ENCODE results near the gene ENPP3.
A peak's percentile ranks its signal among the peaks of the same experiment; 100 is the strongest.

The ENPP3 gene

DNA sequence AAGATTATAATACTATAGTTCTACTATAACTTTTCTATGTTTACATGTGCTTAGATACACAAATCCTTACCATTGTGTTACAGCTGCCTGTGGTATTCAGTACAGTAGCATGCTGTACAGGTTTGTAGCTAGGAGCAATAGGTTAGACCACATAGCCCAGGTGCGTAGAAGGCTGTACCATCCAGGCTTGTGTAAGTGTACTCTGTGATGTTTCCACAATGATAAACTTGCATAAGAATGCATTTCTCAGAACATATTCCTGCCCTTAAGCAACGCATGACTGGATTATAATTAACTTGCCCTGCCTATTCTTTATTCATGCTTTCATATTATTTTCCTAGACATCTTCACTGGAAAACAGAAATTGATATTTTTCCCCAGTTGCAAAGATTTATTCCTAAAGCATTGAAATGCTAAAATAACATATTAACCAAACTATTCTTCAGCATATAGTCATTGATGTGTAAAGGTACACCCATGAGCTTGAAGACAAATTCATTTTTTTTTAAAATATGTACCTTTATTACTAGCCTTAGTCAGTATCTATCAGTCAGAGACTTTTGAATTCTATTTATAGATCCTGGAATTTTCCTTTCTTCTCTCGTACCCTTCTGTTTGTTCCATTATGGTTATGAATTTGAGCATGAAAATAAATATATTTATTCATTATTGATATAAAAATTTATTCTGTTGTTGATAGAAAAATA lies 80.9 kb downstream of the ENPP3 start:
- POLR2A ChIA-PET = no interaction called here
- CTCF ChIA-PET = no interaction called here
- no peak for TF ChIP-seq ELF4 (IDR thresholded peaks at IDR 0.05)
- no peak for TF ChIP-seq FOXM1 (IDR thresholded peaks at IDR 0.05; ENCODE audit: borderline replicate concordance)
- no peak for TF ChIP-seq FOXA1 (IDR thresholded peaks at IDR 0.05)
- no peak for TF ChIP-seq BHLHE40 (IDR thresholded peaks at IDR 0.05; ENCODE audit: borderline replicate concordance)
- TF ChIP-seq NFRKB (IDR thresholded peaks at IDR 0.05) = no peak
- no peak for TF ChIP-seq HDGF (IDR thresholded peaks at IDR 0.05; ENCODE audit: borderline replicate concordance)
- TF ChIP-seq FOXK2 (IDR thresholded peaks at IDR 0.05) = no peak
- TF ChIP-seq, protein P1, sequence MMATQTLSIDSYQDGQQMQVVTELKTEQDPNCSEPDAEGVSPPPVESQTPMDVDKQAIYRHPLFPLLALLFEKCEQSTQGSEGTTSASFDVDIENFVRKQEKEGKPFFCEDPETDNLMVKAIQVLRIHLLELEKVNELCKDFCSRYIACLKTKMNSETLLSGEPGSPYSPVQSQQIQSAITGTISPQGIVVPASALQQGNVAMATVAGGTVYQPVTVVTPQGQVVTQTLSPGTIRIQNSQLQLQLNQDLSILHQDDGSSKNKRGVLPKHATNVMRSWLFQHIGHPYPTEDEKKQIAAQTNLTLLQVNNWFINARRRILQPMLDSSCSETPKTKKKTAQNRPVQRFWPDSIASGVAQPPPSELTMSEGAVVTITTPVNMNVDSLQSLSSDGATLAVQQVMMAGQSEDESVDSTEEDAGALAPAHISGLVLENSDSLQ (IDR thresholded peaks at IDR 0.05) = no peak
- TF ChIP-seq L3MBTL2 (conservative IDR thresholded peaks at IDR 0.05) = no peak
- no peak for TF ChIP-seq TARDBP (IDR thresholded peaks at IDR 0.05)
- no peak for TF ChIP-seq ZNF384 (IDR thresholded peaks at IDR 0.05)
- no peak for TF ChIP-seq SUZ12 (IDR thresholded peaks at IDR 0.05)
- no peak for DNase-seq (ENCODE audit: extremely low spot score)

DNA sequence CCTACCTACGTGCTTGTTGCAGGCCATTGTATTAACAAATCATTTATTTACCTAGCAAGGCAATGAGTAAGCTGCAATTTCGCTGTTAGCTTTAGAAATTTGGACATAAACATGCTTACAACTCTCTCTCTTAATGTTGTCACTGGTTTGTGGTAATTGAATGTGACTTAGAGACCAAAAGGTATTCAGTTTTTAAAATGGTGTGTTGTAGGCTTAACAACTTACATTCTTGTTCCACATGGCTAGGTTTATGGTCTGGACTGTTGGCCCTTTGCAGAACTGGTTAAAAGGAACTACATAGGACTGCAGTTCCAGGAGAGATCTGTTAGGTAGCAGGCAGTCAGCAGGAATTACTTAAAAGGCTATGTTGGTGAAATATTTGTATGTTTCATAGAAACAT lies 84.1 kb downstream of the ENPP3 start:
- TF ChIP-seq FOXK2 (IDR thresholded peaks at IDR 0.05) (no peak), LEF1 (IDR thresholded peaks at IDR 0.05; ENCODE audit: borderline replicate concordance) (no peak), NFRKB (IDR thresholded peaks at IDR 0.05) (no peak), ELF4 (IDR thresholded peaks at IDR 0.05) (no peak), TARDBP (IDR thresholded peaks at IDR 0.05) (no peak), ARNT (IDR thresholded peaks at IDR 0.05) (no peak), HDGF (IDR thresholded peaks at IDR 0.05; ENCODE audit: borderline replicate concordance) (no peak), ZNF384 (IDR thresholded peaks at IDR 0.05) (no peak), SUZ12 (IDR thresholded peaks at IDR 0.05) (no peak), FOXM1 (IDR thresholded peaks at IDR 0.05; ENCODE audit: borderline replicate concordance) (no peak), SP1 (IDR thresholded peaks at IDR 0.05) (no peak), BHLHE40 (IDR thresholded peaks at IDR 0.05; ENCODE audit: borderline replicate concordance) (no peak), L3MBTL2 (conservative IDR thresholded peaks at IDR 0.05) (no peak)
- TF ChIP-seq, protein P1 (IDR thresholded peaks at IDR 0.05) = no peak
- DNase-seq (ENCODE audit: extremely low spot score) = no peak
- CTCF ChIA-PET = interaction anchor here (0.6 kb wide), 1 partner anchor 1971 kb away, joined by 3 read pairs; no protein-coding TSS in a partner anchor
- POLR2A ChIA-PET = no interaction called here

DNA sequence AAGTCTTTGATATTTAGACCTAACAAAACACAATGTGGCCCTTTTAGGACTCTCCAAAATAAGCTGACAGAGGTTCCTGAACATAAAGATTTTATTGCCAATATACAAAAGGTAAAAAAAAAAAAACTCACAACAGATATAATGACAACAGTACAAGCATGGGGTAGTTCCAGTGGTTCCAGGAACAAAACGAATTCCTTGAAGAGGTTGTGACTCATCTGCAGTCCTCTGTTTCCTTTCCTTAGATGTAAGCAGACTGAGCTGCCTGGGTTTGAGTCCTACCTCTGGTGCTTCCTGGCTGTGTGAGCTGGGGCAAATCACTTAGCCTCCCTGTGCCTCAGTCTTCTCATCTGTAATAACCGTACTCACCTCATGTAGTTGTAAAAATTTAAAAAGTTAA lies 87.0 kb downstream of the ENPP3 start:
- no peak for DNase-seq (ENCODE audit: extremely low spot score)
- POLR2A ChIA-PET = no interaction called here
- TF ChIP-seq, protein P1 (IDR thresholded peaks at IDR 0.05) = no peak
- TF ChIP-seq FOXK2 (IDR thresholded peaks at IDR 0.05) = no peak
- TF ChIP-seq ZNF384 (IDR thresholded peaks at IDR 0.05) = no peak
- TF ChIP-seq FOXM1 (IDR thresholded peaks at IDR 0.05; ENCODE audit: borderline replicate concordance) = no peak
- no peak for TF ChIP-seq LEF1 (IDR thresholded peaks at IDR 0.05; ENCODE audit: borderline replicate concordance)
- TF ChIP-seq BHLHE40 (IDR thresholded peaks at IDR 0.05; ENCODE audit: borderline replicate concordance) = no peak
- no peak for TF ChIP-seq SUZ12 (IDR thresholded peaks at IDR 0.05)
- no peak for TF ChIP-seq FOXA1 (IDR thresholded peaks at IDR 0.05)
- no peak for TF ChIP-seq ELF4 (IDR thresholded peaks at IDR 0.05)

GRCh38 chr6:131727467-131727866 lies 90.4 kb downstream of the ENPP3 start:
- DNase-seq (ENCODE audit: extremely low spot score) = no peak
- TF ChIP-seq LEF1 (IDR thresholded peaks at IDR 0.05; ENCODE audit: borderline replicate concordance) (no peak), ZNF384 (IDR thresholded peaks at IDR 0.05) (0 out of 2 replicates have a peak, but pooled peaks have one; percentile 12), FOXK2 (IDR thresholded peaks at IDR 0.05) (no peak)
- CTCF ChIA-PET = no interaction called here
- POLR2A ChIA-PET = no interaction called here

More for the DNA sequence above, 87.0 kb downstream of the ENPP3 start:
- CTCF ChIA-PET = no interaction called here

DNA sequence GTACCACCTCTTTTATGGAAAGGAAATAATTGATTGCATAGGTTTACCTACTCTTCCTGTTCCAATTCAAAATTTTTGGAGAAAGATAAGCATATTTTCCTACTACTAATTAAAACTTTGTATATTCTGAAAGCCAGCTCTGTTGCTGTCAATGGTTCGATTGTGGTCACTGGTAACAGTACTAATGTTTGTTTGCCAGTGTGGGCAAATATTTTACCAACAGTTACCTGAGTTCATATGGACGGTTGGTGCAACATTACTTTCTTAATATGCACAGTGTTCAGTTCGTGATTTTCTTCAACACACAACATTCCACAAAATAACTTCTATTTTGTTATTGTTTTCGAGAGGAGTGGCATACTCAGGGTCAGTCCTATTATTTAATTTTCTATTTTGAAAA lies 90.8 kb downstream of the ENPP3 start:
- ChIA-PET POLR2A (no interaction called here), CTCF (no interaction called here)
- DNase-seq (ENCODE audit: extremely low spot score) = no peak
- TF ChIP-seq FOXM1 (IDR thresholded peaks at IDR 0.05; ENCODE audit: borderline replicate concordance) (no peak), LEF1 (IDR thresholded peaks at IDR 0.05; ENCODE audit: borderline replicate concordance) (no peak), FOXK2 (IDR thresholded peaks at IDR 0.05) (no peak), ZNF384 (IDR thresholded peaks at IDR 0.05) (no peak), L3MBTL2 (conservative IDR thresholded peaks at IDR 0.05) (no peak), SP1 (IDR thresholded peaks at IDR 0.05) (no peak), TARDBP (IDR thresholded peaks at IDR 0.05) (no peak), ELF4 (IDR thresholded peaks at IDR 0.05) (no peak), FOXA1 (IDR thresholded peaks at IDR 0.05) (no peak), SUZ12 (IDR thresholded peaks at IDR 0.05) (no peak), ARNT (IDR thresholded peaks at IDR 0.05) (no peak), CTBP1 (IDR thresholded peaks at IDR 0.05; ENCODE audit: borderline replicate concordance) (no peak), BHLHE40 (IDR thresholded peaks at IDR 0.05; ENCODE audit: borderline replicate concordance) (no peak), NFRKB (IDR thresholded peaks at IDR 0.05) (no peak), HDGF (IDR thresholded peaks at IDR 0.05; ENCODE audit: borderline replicate concordance) (no peak)
- TF ChIP-seq, protein P1 (IDR thresholded peaks at IDR 0.05) = no peak

Measured in HEK293T (cell line).